Mucosa of rectum (tissue), 2 donors: ENCODE data around the gene FIGNL1.
A peak's percentile ranks its signal among the peaks of the same experiment; 100 is the strongest.

Source experiments
- H3K27ac ChIP-seq, 2 donors: one replicate each; pipeline ENCODE4 v1.7.0; 2013; ENCODE audit warnings: inconsistent platforms in 2 of 2, low read depth in 2 of 2, low read length in 2 of 2
- H3K27me3 ChIP-seq, 2 donors: one replicate each; pipeline ENCODE4 v1.7.0; 2013; ENCODE audit warnings: low read length in 2 of 2; ENCODE audit not compliant: control insufficient read depth in 2 of 2, insufficient read depth in 2 of 2
- H3K36me3 ChIP-seq, 2 donors: one replicate each; pipeline ENCODE4 v1.7.0; 2013; ENCODE audit warnings: low read length in 2 of 2; ENCODE audit not compliant: control insufficient read depth in 2 of 2, insufficient read depth in 2 of 2
- H3K4me1 ChIP-seq, 2 donors: one replicate each; pipeline ENCODE4 v1.7.0; 2013; ENCODE audit warnings: low read length in 2 of 2, mild to moderate bottlenecking in 1 of 2; ENCODE audit not compliant: control insufficient read depth in 2 of 2, insufficient read depth in 2 of 2
- H3K4me3 ChIP-seq, 2 donors: one replicate each; pipeline ENCODE4 v1.7.0; 2013; ENCODE audit warnings: low read length in 2 of 2
- H3K9ac ChIP-seq, 2 donors: one replicate each; pipeline ENCODE4 v1.7.0; 2013; ENCODE audit warnings: low read length in 2 of 2, low read depth in 1 of 2, mild to moderate bottlenecking in 1 of 2
- H3K9me3 ChIP-seq, 2 donors: one replicate each; pipeline ENCODE4 v1.7.0; 2013; ENCODE audit warnings: low read length in 2 of 2; ENCODE audit not compliant: control insufficient read depth in 2 of 2
- donor health status: healthy.
- donor health status: Normal muscosa, but diverticular disease.

The FIGNL1 gene

DNA sequence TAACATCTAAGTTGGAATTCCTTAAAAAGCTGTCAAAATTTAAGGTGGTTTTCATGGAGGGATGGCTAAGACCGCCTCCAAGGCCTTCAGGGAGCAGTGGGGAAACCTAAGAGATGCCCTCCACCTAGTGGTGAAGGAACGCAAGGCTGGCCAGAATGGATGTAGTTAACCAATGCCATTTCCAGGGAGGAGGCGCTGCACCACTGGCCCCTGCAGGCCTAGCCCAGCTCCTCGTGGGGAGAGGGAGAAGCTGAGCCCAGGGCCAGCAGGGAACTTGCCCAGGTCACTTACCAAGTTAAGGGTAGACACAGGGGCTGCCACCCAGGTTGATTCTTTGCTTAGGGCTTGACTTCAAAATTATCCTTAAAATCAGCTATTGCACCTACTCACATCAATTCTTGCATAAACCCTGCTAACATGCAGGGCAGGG lies 32.0 kb downstream of the FIGNL1 start:
- Histone ChIP-seq H3K4me3 (no peak overlapping the region), H3K36me3 (no peaks in the 10 kb centered on the region), H3K27ac (no peak overlapping the region), H3K9me3 (no peaks in the 10 kb centered on the region), H3K4me1 (peaks cover 0 to 6% of the 10 kb centered on the region in 2 donors), H3K9ac (no peak overlapping the region), H3K27me3 (no peaks in the 10 kb centered on the region)

DNA sequence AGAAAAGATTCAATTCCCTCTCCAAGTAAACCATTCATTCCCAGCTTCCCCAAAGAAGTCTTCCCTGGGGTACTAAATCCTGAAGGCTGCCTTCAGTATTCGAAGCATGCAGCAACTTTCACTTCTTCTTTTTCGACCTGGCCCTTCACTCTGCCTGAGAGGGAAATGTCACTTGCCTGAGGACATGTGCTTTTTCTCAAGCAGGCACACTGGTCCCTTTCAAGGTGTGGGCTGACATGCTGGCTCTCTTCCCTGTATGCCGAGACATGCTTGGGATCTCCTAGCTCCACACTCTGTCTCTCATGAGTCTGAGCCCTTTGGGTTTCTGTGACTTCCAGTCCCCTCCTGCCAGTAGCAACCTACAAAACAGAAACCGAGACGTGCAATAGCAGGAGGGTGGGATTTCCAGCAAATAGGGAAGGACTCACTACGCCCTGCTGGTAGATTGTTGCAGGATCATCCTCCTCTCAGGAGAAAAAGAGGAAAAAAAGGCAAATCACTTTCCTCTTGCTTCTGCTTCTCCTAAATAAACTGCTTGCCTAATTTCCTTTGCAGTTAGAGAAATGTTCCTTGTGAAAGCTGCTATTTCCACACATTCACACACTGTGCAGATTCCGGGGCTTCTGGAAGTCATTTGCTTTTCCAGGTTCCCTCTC lies 33.5 kb downstream of the FIGNL1 start:
- H3K27ac ChIP-seq, result no peak overlapping the region
- H3K36me3 ChIP-seq, result no peaks in the 10 kb centered on the region
- H3K27me3 ChIP-seq, result no peaks in the 10 kb centered on the region
- no peaks in the 10 kb centered on the region for H3K9me3 ChIP-seq
- H3K9ac ChIP-seq, result no peak overlapping the region
- H3K4me1 ChIP-seq, result peaks cover 0 to 6% of the 10 kb centered on the region in 2 donors
- H3K4me3 ChIP-seq, result no peak overlapping the region

DNA sequence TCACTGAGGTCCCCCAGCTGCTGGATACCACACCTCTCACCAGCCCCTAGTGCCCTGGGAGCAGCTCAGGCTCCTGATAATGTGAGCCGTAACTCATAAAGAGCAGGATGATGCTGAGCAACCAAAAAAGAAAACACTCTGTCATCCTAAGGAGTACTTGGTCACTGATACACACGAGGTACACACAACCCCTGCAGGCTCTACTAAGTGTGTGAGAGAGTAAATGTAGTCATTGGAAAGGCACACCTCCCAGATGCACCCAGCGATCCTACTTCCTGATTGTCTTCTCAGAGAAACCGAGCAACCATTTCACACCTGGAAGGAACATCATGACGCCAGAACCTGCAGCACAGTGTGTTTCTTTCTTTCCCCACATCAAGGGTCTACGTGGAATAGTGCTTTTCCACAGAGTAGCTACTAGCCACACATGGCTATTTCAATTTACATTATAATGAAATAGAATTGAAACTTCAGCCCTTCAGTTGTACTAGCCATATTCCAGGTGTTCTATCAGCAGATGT lies 34.2 kb downstream of the FIGNL1 start:
- no peaks in the 10 kb centered on the region for H3K36me3 ChIP-seq
- H3K27me3 ChIP-seq, result no peaks in the 10 kb centered on the region
- H3K9me3 ChIP-seq, result no peaks in the 10 kb centered on the region
- no peak overlapping the region for H3K9ac ChIP-seq
- no peak overlapping the region for H3K27ac ChIP-seq
- no peak overlapping the region for H3K4me3 ChIP-seq
- H3K4me1 ChIP-seq, result peaks cover 0 to 6% of the 10 kb centered on the region in 2 donors

DNA sequence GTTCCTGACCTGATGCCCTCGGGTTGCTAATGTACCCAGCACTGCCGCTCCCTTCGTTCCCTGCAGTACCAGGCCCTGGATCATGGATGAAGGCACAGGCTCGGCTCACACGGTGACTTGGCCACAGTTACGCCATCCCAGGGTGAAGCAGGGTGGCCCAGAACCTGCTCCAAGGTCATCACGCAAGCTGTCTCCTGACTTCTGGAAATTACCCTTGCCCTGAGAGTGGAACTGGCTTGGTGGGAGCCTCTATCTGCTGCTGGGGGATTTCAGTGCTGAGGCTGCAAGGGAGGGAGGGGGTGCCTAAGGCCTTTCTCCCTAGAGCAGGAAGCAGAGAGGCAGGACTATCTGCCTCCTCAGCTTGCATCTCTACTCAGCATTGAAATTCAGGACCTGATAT lies 36.6 kb downstream of the FIGNL1 start:
- Histone ChIP-seq H3K9me3 (no peaks in the 10 kb centered on the region), H3K27me3 (no peaks in the 10 kb centered on the region), H3K27ac (no peak overlapping the region), H3K9ac (no peak overlapping the region), H3K4me1 (peaks cover 0 to 7% of the 10 kb centered on the region in 2 donors), H3K4me3 (no peak overlapping the region), H3K36me3 (no peaks in the 10 kb centered on the region)

DNA sequence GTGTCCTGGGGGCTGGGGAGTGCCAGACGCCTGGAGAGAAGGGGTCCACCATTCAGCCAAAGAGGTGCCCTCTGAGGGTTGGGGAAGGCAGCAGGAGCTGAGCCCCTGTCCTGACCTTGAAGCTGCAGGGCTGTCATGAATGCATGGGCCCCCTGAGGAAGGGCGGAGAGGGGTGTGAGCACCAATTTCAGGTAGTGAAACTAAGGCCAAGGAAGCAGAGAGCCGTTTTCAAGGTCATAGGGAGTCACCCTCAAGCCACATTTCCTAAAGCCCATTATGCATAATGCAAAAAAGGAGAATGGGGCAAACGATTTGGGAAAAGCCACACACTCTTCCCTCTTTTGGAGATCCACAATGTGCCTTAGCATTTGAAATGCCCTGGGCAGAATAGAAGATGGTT lies 37.2 kb downstream of the FIGNL1 start:
- no peak overlapping the region for H3K4me3 ChIP-seq
- H3K27ac ChIP-seq, result no peak overlapping the region
- H3K36me3 ChIP-seq, result no peaks in the 10 kb centered on the region
- H3K27me3 ChIP-seq, result no peaks in the 10 kb centered on the region
- H3K4me1 ChIP-seq, result peaks cover 0 to 7% of the 10 kb centered on the region in 2 donors
- H3K9me3 ChIP-seq, result no peaks in the 10 kb centered on the region
- no peak overlapping the region for H3K9ac ChIP-seq

DNA sequence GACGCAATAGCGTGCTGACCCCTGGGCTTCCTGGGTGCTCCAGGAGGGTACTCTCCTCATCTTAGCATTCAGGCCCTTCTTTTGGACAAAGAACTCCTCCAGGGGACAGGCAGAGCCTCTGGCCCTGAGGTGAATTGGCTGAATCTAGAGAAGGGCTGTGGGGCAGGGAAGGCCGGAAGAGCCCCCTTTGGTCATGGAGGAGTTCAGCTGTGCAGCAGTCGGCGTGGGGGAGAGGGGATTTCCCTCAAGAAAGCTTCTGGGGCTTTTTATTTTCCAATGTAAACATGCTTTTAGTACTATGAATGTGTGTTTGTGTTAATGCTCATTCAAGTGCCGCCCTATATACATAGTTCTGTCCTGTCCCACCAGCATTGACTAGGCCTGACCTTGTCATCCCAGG lies 38.8 kb downstream of the FIGNL1 start:
- Histone ChIP-seq H3K36me3 (no peaks in the 10 kb centered on the region), H3K4me1 (peaks cover 0 to 7% of the 10 kb centered on the region in 2 donors), H3K27me3 (no peaks in the 10 kb centered on the region), H3K9me3 (no peaks in the 10 kb centered on the region), H3K4me3 (no peak overlapping the region), H3K27ac (peak overlapping the region in 1 of 2 donors; percentile 56), H3K9ac (no peak overlapping the region)

DNA sequence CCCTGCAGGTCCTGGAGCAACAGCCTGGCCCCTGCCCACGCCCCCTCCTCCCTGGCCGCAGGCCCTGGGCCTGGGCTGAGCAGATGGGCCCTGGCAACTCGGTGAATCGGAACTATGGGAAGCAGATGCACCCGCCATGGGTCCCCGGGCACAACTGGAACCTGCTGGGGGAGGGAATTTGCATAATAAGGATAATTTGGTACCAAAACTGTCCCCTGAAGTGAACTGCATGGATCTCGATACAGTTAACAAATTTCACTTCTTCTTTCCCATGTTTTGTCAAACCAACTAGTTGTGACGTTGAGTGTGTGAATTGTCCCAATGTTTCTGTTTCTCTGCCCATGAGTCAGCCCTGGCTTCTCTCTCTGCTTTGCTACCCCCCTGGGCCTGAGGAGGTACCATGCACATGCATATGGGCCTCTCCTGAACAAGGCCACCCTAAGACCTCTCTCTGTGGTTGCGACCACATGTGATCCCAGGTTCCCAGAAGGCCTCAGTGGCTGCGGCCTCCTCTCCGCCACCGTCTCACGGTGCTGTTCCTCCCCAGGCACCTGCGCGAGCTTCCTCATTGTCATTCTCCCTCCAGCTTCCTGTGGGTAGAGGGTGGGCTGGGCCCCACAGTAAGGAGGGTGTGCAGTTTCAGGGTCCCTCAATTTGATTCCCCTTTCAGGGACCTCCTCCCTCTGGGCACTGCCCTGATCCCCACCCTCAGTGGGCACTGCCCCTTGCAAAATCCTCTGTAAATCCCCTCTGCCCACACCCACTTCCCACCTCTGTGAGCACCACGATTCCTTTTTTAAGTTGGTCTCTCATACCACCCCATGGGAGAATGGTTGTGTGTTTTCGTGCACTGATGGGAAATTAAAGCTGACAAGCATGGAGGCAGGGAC lies 40.0 kb downstream of the FIGNL1 start:
- Histone ChIP-seq H3K4me3 (peak overlapping the region in 1 of 2 donors; percentile 13), H3K9ac (no peak overlapping the region), H3K27ac (peak overlapping the region in 1 of 2 donors; percentile 56), H3K27me3 (no peaks in the 10 kb centered on the region), H3K4me1 (peaks cover 0 to 2% of the 10 kb centered on the region in 2 donors), H3K9me3 (no peaks in the 10 kb centered on the region), H3K36me3 (no peaks in the 10 kb centered on the region)

DNA sequence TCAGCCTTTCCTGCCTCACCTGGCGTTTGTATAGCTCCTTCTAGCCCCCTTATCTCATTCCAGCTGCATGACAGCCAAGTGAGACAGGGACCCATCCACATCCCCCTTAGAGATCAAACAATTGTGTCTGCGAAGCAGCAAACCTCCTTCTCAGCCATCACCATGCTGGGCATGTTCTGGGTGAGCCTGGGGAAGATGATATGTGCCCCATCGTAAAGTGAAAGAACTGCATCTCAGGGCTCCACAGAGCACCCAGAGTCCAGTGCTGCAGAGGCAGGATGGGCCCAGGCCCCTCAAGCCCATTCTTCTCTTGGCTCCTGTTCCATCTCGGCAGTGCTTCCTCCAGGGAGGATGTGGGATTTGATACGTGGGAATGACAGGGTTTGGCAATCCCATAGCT lies 43.2 kb downstream of the FIGNL1 start:
- Histone ChIP-seq H3K9me3 (no peaks in the 10 kb centered on the region), H3K36me3 (peaks cover 0 to under 1% of the 10 kb centered on the region in 2 donors), H3K27ac (no peak overlapping the region), H3K27me3 (no peaks in the 10 kb centered on the region), H3K9ac (no peak overlapping the region), H3K4me1 (peaks cover 0 to 2% of the 10 kb centered on the region in 2 donors), H3K4me3 (no peak overlapping the region)

DNA sequence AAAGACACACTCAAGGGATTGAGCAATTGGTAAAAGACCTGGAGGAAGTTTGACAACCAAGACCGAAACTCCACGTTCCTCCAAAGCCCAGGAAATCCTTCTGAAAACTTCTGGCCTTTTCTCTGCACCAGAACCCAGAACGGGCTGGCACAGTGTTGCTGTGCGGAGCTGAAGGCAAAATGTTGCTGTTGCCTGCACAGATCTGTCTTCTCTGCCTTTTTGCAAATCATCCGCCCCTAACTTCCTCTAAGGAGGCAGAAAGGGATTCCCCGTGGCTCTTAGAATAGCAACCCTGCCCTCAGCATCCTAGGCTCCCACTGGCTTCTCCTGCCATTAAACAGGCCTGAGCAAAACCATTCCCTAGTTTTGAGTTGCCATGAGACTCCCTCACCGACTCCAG lies 44.9 kb downstream of the FIGNL1 start:
- H3K27ac ChIP-seq, result no peak overlapping the region
- H3K9me3 ChIP-seq, result no peaks in the 10 kb centered on the region
- H3K4me1 ChIP-seq, result peaks cover 0 to 2% of the 10 kb centered on the region in 2 donors
- no peak overlapping the region for H3K4me3 ChIP-seq
- H3K36me3 ChIP-seq, result peaks cover 0 to 8% of the 10 kb centered on the region in 2 donors
- H3K9ac ChIP-seq, result no peak overlapping the region
- no peaks in the 10 kb centered on the region for H3K27me3 ChIP-seq

DNA sequence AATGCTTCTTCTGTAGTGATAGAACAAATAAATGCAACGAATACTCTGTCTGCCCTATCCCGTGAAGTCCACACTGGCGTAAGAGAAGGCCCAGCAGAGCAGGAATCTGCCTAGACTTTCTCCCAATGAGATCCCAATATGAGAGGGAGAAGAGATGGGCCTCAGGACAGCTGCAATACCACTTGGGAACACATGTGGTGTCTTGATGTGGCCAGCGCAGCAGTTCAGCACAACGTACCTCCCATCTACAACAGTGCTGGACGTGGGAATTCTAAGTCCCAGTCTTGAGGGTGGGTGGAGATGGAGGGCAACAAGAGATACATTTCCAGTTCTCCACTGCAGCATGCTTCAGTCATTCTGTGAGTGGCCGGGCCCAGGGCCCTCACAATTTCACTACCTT lies 45.8 kb downstream of the FIGNL1 start:
- Histone ChIP-seq H3K4me1 (peaks cover 0 to under 1% of the 10 kb centered on the region in 2 donors), H3K4me3 (no peak overlapping the region), H3K9me3 (no peaks in the 10 kb centered on the region), H3K27me3 (no peaks in the 10 kb centered on the region), H3K27ac (no peak overlapping the region), H3K36me3 (peaks cover 0 to 10% of the 10 kb centered on the region in 2 donors), H3K9ac (no peak overlapping the region)
